Measurements from ENCODE around the gene MTA3. TPM values are rescaled to one million over a fixed set of nuclear protein-coding genes. Genes with fewer than 3 reads are reported as not detected.

The MTA3 gene
- total RNA-seq, 1 donor from 2014 or later: 107 TPM

- Mint-ChIP-seq H3K4me3 (no peak overlapping the region), H3K36me3 (peaks cover 4% of the 10 kb centered on the region), H3K27me3 (ENCODE audit: low read depth) (no peaks in the 10 kb centered on the region), H3K27ac (no peak overlapping the region), H3K4me1 (no peaks in the 10 kb centered on the region), H3K9me3 (no peaks in the 10 kb centered on the region)
- TF ChIP-seq, protein P1, sequence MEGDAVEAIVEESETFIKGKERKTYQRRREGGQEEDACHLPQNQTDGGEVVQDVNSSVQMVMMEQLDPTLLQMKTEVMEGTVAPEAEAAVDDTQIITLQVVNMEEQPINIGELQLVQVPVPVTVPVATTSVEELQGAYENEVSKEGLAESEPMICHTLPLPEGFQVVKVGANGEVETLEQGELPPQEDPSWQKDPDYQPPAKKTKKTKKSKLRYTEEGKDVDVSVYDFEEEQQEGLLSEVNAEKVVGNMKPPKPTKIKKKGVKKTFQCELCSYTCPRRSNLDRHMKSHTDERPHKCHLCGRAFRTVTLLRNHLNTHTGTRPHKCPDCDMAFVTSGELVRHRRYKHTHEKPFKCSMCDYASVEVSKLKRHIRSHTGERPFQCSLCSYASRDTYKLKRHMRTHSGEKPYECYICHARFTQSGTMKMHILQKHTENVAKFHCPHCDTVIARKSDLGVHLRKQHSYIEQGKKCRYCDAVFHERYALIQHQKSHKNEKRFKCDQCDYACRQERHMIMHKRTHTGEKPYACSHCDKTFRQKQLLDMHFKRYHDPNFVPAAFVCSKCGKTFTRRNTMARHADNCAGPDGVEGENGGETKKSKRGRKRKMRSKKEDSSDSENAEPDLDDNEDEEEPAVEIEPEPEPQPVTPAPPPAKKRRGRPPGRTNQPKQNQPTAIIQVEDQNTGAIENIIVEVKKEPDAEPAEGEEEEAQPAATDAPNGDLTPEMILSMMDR (IDR thresholded peaks at IDR 0.05; ENCODE audit: unreplicated experiment): no peak
- no peak for DNase-seq (ENCODE audit: low spot score in 2 of 2, unreplicated experiment in 2 of 2)
These were observed 198.9 kb downstream of the MTA3 start for GRCh38 chr2:42767080-42767898.

DNA sequence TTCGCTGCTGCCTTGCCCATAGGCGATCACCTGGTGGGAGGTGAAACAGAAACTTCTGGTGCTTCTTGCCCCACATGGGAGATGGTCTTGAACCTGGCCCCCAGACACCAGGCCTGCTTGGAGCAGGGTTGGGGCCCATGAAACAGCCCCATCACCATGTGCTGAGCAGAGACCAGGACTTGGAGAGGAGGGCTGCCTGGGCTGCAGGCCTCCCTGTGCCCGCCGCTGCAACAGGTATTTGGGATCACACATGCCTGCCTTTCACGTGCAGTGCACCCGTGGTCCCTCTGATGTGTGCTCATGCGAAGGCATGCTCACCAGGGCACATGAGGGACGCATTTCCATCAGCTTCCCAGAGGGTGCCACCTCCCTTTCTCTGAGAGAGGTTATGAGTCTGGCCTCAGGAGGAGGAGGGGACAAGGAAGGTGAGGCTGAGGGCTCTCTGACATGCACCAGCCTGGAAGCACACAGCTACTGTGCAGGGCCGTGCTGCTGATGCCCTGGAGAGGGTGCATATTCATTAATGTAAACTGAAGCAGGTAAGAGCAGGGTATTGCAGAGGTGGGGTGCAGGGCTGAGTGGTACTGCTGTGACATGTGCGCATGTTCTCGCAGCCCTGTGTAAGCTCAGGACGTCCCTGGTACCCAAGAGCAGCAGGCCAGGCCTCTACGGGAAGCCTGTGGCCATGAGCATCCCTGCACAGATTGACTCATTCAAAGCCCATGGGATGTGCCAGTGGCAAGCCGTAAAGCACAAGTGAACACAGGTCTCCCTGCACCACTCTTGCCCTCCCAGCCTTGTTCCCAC, 199.7 kb downstream of the MTA3 start:
- Mint-ChIP-seq H3K27ac (no peak overlapping the region), H3K36me3 (peaks cover 1% of the 10 kb centered on the region), H3K27me3 (ENCODE audit: low read depth) (no peaks in the 10 kb centered on the region), H3K4me1 (no peaks in the 10 kb centered on the region), H3K9me3 (no peaks in the 10 kb centered on the region), H3K4me3 (no peak overlapping the region)
- DNase-seq (ENCODE audit: low spot score in 2 of 2, unreplicated experiment in 2 of 2): no peak
- TF ChIP-seq, protein P1 (IDR thresholded peaks at IDR 0.05; ENCODE audit: unreplicated experiment): no peak

DNA sequence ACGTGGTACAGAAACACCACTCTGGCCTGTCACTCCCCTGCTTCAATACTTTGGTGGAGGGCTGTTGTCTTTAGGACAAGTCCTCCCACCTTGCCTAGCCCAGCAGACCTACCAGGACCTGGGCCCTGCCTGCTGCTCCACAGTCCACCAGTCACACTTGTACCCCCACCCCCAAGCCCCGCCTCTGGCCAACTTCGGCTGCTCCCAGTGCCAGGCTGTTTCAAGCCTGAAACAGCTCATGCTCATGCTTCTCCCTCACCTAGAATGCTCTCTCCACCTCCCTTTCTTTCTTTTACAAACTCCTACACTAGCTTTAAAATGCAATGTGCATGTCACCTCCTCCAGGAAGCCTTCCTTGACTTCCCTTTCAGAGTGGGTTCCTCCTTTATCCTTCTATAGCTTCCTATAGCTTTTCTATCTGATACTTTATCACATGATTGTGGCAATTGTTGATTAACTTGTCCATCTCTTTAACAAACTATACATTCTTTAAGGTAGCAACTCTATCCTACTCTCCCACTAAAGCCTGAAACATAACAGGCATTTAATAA, 200.3 kb downstream of the MTA3 start:
- TF ChIP-seq, protein P1 (IDR thresholded peaks at IDR 0.05; ENCODE audit: unreplicated experiment): no peak
- DNase-seq (ENCODE audit: low spot score in 2 of 2, unreplicated experiment in 2 of 2): no peak
- Mint-ChIP-seq H3K4me3 (no peak overlapping the region), H3K27me3 (ENCODE audit: low read depth) (no peaks in the 10 kb centered on the region), H3K36me3 (no peaks in the 10 kb centered on the region), H3K27ac (no peak overlapping the region), H3K4me1 (no peaks in the 10 kb centered on the region), H3K9me3 (no peaks in the 10 kb centered on the region)

DNA sequence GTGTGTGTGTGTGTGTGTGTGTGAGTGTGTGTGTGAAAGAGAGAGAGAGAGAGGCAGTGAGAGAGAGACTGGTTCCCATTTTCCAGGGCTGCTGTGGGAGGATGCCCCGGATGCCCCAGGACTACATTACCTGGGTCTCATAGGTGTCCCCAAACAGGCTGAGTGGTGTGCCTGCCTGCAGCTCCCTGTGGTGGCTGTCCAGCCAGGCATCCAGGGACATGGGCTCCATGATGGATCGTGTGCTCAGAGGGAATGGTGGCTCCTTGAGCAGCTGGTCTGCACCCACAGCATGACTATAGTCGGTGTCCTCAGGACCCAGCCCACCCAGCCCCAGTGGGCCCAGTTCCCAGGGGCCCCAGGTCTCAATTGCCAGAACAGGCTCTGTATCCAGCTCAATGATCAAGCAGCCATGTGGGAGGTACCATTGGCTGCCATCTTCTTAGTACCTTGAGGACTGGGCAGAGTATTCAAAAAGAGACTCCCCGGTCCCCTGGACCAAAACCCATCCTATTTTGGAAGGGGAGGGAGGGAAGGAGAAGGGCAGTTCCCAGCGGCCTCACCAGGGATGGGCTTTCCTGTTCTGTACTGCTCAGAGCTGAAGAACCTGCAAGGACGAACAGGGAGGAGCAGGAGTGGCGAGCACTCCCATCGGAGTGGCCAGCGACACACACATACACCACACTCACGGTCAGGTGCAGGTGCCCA, 201.3 kb downstream of the MTA3 start:
- no peaks in the 10 kb centered on the region for H3K27me3 Mint-ChIP-seq (ENCODE audit: low read depth)
- TF ChIP-seq, protein P1 (IDR thresholded peaks at IDR 0.05; ENCODE audit: unreplicated experiment): no peak
- no peaks in the 10 kb centered on the region for H3K9me3 Mint-ChIP-seq
- DNase-seq (ENCODE audit: low spot score in 2 of 2, unreplicated experiment in 2 of 2): no peak
- H3K27ac Mint-ChIP-seq: no peak overlapping the region
- no peak overlapping the region for H3K4me3 Mint-ChIP-seq
- no peaks in the 10 kb centered on the region for H3K36me3 Mint-ChIP-seq
- no peaks in the 10 kb centered on the region for H3K4me1 Mint-ChIP-seq

DNA sequence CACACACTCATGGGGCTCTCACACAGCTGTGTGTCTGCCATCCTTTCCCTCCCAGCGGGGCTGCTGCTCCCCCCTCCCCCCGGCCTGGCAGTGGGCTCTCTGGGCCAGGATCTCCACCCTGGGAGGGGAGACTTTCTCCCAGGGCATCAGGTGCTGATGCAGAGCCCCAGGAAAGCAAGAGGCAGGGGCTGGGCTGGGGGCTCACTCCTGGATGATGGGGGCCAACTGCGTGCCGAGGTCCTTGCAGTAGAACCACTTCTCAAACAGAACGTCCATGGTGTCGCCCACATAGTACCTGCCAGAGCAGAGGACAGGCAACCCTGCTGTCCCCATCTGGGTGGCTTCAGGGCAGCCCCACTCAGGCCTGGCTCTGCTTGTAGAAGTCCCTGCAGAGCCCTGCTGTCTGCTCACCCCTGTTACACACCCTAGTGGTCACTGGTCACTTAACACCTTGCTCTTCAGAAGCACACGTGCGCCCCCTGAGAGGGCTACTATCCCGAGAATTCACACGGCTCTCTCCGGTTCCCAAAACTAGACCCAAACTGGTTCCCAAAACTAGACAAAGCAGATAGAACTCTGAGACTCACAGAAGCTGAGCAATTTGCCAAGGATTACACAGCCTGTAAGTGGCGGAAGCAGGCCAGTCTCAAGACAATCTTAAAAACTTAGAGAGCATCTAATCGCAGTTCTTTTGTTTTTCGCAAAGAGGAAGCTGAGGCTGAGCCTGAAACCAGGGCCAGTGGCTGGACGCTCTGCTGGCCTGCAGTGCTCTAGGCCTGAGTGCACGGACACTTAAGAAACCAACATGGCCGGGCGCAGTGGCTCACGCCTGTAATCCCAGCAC, 202.1 kb downstream of the MTA3 start:
- Mint-ChIP-seq H3K4me3 (no peak overlapping the region), H3K27me3 (ENCODE audit: low read depth) (no peaks in the 10 kb centered on the region), H3K27ac (no peak overlapping the region), H3K9me3 (no peaks in the 10 kb centered on the region), H3K36me3 (no peaks in the 10 kb centered on the region), H3K4me1 (no peaks in the 10 kb centered on the region)
- no peak for DNase-seq (ENCODE audit: low spot score in 2 of 2, unreplicated experiment in 2 of 2)
- TF ChIP-seq, protein P1 (IDR thresholded peaks at IDR 0.05; ENCODE audit: unreplicated experiment): no peak

Measured in mesothelial cell of epicardium (in vitro differentiated cells).